Gastroesophageal sphincter (tissue), 3 donors: Measurements from ENCODE around the gene CEMIP2.

ENCODE experiments used
- CTCF ChIP-seq, 4 experiments: fragments of 200-600 bp in 2 of 4; fragments of 450-650 bp in 2 of 4; sonication (generic) in 1 of 4; IDR thresholded peaks; one replicate each; pipeline ENCODE4 v1.5.1; 2017 to 2019; ENCODE audit warnings: antibody characterized with exemption in 4 of 4, mild to moderate bottlenecking in 2 of 4, moderate library complexity in 2 of 4
- POLR2A ChIP-seq, 2 donors: fragments of 450-650 bp; IDR thresholded peaks; one replicate each; pipeline ENCODE4 v1.6.1; 2017; ENCODE audit warnings: antibody characterized with exemption in 2 of 2, mild to moderate bottlenecking in 2 of 2, moderate library complexity in 1 of 2
- POLR2AphosphoS5 ChIP-seq: sonication (generic); formaldehyde crosslinking; IDR thresholded peaks from one replicate; pipeline ENCODE4 v1.6.1; 2017; ENCODE audit warnings: antibody characterized with exemption

GRCh38 chr9:71687676-71688075 is 80.6 kb downstream of the CEMIP2 start:
- TF ChIP-seq CTCF (IDR thresholded peaks at IDR 0.05) (no peak), POLR2AphosphoS5 (no peak), POLR2A (IDR thresholded peaks at IDR 0.05) (no peak)
